WERI-Rb-1 (cell line): ENCODE results near the gene PCSK5.

Experiments used
- DNase-seq: peaks from one replicate; pipeline ENCODE4 v3.0.0-alpha.2; 2020
- H3K27ac ChIP-seq: fragments of 250-450 bp; sonication (Bioruptor Pico); 2 replicates; pipeline ENCODE4 v1.5.1; 2020; ENCODE audit warnings: mild to moderate bottlenecking, moderate library complexity
- H3K27me3 ChIP-seq: fragments of 250-450 bp; sonication (Bioruptor Pico); 2 replicates; pipeline ENCODE4 v1.5.1; 2021; ENCODE audit warnings: mild to moderate bottlenecking, low read depth, moderate library complexity; ENCODE audit not compliant: insufficient read depth, severe bottlenecking
- H3K36me3 ChIP-seq: fragments of 250-450 bp; sonication (Bioruptor Pico); 2 replicates; pipeline ENCODE4 v1.5.1; 2020; ENCODE audit warnings: mild to moderate bottlenecking, moderate library complexity
- H3K4me3 ChIP-seq: 2 replicates; pipeline ENCODE4 v1.5.1; 2011; ENCODE audit warnings: low read depth, mild to moderate bottlenecking, control low read depth, low read length
- H3K9me3 ChIP-seq: fragments of 250-450 bp; sonication (Bioruptor Pico); 2 replicates; pipeline ENCODE4 v1.5.1; 2021; ENCODE audit warnings: mild to moderate bottlenecking, moderate library complexity; ENCODE audit not compliant: severe bottlenecking
- CTCF ChIP-seq: IDR thresholded peaks from 2 replicates; pipeline ENCODE4 v1.5.1; 2011; ENCODE audit warnings: low read depth, mild to moderate bottlenecking, control low read depth, inconsistent platforms, low read length

PCSK5 gene

GRCh38 chr9:76290555-76290954 is 400.1 kb downstream of the PCSK5 start:
- TF ChIP-seq CTCF: no peak
- Histone ChIP-seq H3K9me3 (no peaks in the 10 kb centered on the region), H3K27ac (no peak overlapping the region), H3K4me3 (no peak overlapping the region), H3K27me3 (no peaks in the 10 kb centered on the region), H3K36me3 (no peaks in the 10 kb centered on the region)
- no peak for DNase-seq

DNA sequence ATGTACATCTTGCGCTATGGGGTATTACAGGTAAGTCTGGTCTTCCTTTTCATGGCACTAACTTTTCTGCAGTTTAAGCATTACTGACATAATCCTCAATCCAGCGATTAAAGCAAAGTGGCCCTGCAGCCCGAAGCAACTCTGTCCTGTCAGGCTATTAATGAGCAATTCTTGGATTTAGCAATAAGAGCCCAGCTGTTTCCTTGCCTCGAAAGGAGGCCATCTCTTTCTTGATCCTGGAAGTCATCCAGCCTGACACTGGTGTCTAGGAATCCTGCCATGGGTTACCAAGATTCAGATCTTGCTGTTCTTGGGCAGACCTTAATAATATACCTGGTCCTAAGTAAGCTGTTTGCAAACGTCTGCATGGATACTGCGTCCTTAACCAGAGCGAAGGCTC is 401.8 kb downstream of the PCSK5 start:
- no peak for TF ChIP-seq CTCF
- peak; percentile 59 for DNase-seq
- no peaks in the 10 kb centered on the region for H3K36me3 ChIP-seq
- H3K9me3 ChIP-seq: no peaks in the 10 kb centered on the region
- no peak overlapping the region for H3K27ac ChIP-seq
- no peaks in the 10 kb centered on the region for H3K27me3 ChIP-seq
- H3K4me3 ChIP-seq: no peak overlapping the region

DNA sequence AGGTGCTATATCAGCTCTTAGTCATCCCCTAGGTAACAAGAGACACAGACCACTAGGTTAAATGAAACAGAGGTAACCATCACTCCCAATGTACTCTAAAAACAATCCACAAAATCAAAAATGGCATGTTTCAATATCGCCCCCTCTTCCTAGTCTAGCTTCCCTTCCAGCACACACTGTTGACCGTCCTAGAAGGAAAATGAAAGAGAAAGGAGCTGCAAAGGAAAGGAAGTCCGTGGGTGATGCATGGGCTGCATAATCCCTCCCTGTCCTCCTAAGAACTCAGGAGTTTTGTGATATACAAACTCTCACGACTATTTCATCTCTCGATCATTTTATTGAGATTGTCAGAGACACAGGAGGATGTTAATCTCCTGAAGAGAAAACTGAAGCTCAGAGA is 402.2 kb downstream of the PCSK5 start:
- Histone ChIP-seq H3K27me3 (no peaks in the 10 kb centered on the region), H3K36me3 (no peaks in the 10 kb centered on the region), H3K4me3 (no peak overlapping the region), H3K9me3 (no peaks in the 10 kb centered on the region), H3K27ac (no peak overlapping the region)
- no peak for DNase-seq
- no peak for TF ChIP-seq CTCF

DNA sequence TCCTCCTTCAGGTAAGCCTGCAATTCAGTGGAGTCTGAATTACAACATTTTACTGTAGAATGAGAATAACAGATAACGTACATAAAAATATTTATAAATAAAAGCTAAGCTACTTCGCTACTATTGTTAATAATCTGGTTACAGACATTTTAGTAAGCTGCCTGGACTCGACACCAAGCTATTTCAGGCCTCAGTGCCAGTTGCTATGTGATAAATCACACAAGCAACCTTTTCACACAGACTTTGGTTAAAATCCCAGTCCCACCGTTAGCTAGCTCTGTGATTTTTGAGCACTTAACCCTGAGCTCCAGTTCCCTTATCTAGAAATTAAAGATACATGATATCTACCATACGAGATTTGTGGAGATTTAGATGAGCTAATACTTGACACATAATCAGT is 403.8 kb downstream of the PCSK5 start:
- no peak for DNase-seq
- no peaks in the 10 kb centered on the region for H3K27me3 ChIP-seq
- H3K9me3 ChIP-seq: no peaks in the 10 kb centered on the region
- no peak overlapping the region for H3K4me3 ChIP-seq
- H3K27ac ChIP-seq: no peak overlapping the region
- no peaks in the 10 kb centered on the region for H3K36me3 ChIP-seq
- TF ChIP-seq CTCF: no peak

DNA sequence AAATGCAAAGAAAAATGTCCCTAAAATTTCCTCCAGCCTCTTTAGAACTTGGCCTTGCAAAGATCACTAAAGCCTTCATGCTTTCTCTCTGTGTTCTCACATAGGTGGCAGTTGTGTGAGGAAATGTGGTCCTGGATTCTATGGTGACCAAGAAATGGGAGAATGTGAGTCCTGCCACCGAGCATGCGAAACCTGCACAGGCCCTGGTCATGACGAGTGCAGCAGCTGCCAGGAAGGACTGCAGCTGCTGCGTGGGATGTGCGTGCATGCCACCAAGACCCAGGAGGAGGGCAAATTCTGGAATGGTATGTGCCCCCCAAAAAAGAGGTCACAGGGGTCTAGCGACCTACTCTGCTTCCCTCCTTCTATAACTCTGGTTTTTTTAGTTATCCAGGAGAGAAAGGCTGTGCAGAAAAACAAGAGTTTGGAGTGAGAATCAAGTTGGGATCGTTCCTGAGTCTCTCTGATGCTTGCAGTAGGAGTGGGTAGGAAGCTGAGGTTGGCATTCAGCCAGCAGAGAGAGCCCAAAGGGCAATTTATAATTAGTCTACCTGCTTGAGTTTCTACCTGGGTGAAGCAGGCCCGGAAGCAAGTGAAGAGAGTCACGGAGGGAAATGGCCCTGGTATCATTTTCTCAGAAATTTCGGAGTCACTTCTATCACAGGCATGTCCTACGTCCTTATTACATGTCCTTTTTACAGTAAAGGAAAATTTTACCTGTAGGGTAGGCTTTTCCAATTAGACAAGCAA is 406.3 kb downstream of the PCSK5 start:
- no peak for TF ChIP-seq CTCF
- DNase-seq: no peak

DNA sequence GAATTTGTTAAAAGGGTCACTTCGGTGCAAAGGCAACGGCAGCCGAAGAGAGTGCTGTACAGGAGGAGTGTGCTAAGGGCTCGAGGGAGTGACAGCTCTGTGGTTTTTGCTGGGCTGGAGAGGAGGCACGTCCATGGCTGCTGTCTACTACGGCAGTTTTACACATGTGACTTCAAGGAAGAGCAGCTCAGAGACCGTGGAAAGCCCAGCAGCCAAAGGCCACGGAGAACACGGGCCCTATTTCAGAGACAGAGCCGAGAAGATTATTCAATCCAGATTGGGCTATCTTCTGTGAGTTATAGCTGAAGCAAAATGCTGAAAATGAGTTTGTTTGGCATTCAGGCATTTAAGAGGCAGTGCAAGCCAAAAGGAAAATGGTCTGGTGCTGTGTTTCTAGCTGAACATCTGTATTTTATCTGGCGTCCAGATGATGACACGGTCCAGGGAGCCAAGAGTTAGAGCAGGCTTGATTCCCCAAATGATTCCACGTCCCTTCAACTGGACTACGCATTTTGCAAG is 407.3 kb downstream of the PCSK5 start:
- no peak for TF ChIP-seq CTCF

More for the DNA sequence above, 406.3 kb downstream of the PCSK5 start:
- H3K27ac ChIP-seq: no peak overlapping the region
- no peaks in the 10 kb centered on the region for H3K27me3 ChIP-seq
- no peaks in the 10 kb centered on the region for H3K9me3 ChIP-seq
- H3K36me3 ChIP-seq: no peaks in the 10 kb centered on the region
- no peak overlapping the region for H3K4me3 ChIP-seq

More for the DNA sequence above, 407.3 kb downstream of the PCSK5 start:
- no peak for DNase-seq
- Histone ChIP-seq H3K27ac (no peak overlapping the region), H3K27me3 (no peaks in the 10 kb centered on the region), H3K4me3 (no peak overlapping the region), H3K9me3 (no peaks in the 10 kb centered on the region), H3K36me3 (no peaks in the 10 kb centered on the region)
